Stimulated activated CD8-positive, alpha-beta memory T cell treated with anti-CD3 and anti-CD28 coated beads, Interleukin-2, amount 100 ng/mL, for 1 hour (primary cell): Measurements from ENCODE around the gene STRAP.

Experiments
- DNase-seq, 2 donors: peaks; one replicate each; pipeline ENCODE4 v3.0.0-alpha.2; 2020; ENCODE audit warnings: low read depth in 2 of 2

The STRAP gene, protein sequence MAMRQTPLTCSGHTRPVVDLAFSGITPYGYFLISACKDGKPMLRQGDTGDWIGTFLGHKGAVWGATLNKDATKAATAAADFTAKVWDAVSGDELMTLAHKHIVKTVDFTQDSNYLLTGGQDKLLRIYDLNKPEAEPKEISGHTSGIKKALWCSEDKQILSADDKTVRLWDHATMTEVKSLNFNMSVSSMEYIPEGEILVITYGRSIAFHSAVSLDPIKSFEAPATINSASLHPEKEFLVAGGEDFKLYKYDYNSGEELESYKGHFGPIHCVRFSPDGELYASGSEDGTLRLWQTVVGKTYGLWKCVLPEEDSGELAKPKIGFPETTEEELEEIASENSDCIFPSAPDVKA

DNA sequence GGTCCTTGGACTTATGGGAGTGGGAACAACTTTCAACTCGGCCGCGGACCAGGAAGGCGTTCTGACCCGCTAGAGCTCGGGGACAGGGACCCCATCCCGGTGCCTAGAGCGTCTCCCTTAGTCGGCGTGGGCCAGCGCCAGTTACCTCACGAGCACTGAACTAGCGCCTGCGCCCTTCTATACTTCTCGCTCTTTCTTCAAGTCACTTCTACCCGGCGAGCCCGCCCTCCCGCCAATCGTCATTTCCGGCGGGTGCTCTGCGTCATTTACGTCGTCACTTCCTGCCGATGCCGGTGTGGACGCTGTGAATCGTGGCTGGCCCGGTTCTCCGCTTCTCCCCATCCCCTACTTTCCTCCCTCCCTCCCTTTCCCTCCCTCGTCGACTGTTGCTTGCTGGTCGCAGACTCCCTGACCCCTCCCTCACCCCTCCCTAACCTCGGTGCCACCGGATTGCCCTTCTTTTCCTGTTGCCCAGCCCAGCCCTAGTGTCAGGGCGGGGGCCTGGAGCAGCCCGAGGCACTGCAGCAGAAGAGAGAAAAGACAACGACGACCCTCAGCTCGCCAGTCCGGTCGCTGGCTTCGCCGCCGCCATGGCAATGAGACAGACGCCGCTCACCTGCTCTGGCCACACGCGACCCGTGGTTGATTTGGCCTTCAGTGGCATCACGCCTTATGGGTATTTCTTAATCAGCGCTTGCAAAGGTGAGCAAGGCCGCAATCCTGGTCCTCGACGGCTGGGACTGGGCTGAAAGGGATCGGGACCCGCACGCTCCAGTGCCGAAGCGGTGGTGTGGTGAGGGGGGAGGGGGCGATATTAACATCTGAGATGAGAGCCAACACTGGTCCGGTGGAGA is at the start of gene STRAP:
STRAP (plus strand) TSS at position 270 of the 854 bp plus-strand sequence; CDS start at position 591, 321 bp downstream.
- peak; percentile 90 to 94 for DNase-seq

DNA sequence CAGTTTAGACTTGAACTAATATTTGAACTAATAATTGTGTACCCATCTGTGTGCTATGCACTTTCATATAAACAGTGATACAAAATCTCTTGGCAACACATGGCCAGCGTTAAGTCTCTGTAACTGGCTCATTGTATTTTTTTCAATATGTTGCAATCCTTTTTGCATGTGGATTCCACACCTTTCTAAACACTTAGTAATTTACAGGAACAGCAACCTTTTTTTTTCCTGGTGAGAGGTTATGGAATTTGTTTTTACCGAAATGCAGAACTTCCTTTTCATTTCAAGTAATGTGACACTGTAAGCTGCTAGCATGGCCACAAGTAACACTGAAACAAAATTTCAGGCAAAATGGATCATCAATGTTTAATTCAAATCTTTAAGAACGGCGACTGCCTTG is 47.6 kb upstream of the STRAP start:
- DNase-seq: no peak

DNA sequence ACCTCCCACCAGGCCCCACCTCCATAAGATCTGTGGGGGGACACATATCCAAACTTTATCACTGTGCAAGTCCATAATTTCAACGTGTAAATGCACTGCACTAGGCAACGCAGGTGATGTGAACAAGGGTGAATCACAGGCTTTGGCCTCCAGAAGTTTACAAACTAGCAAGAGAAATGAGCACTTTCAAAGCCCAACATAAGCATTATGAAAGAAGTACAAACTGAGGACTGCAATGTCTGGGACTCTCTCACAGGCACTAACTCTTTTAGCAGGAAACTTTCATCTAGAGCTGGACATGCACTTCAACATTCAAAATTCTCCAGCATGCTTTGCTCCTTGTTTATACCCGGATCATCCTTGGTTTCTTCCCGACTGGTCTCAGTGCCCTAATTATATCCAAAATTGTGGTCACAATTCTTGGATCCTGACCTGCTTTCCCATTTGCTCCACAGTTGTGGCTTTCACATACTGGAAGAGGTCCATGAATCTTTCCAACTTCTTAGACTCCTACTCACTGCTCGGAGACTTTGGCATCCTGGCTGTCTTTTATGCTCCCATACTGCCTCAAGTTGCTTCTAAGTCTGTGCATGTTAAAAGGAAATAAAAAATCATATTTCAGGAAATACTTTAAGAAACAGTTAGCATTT is 44.9 kb upstream of the STRAP start:
- no peak for DNase-seq

DNA sequence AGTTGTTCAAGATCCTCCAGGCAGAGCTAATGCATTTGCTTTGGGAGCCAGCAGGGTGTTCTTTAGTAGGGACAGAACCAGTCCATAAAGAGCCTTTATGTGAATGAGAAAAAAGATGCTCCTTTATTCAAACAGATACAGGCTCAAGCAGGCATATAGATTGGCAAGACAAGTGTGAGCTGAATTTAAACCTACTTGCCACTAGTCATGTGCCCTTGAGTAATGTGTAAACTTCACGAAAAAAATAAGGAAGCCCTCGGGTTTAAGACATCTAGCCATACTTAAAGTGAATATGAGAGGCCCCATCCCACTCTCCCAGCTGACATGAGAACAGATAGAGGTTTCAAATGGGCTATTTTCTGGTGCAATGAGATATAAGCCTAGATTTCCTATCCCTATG is 43.1 kb upstream of the STRAP start:
- DNase-seq: no peak

DNA sequence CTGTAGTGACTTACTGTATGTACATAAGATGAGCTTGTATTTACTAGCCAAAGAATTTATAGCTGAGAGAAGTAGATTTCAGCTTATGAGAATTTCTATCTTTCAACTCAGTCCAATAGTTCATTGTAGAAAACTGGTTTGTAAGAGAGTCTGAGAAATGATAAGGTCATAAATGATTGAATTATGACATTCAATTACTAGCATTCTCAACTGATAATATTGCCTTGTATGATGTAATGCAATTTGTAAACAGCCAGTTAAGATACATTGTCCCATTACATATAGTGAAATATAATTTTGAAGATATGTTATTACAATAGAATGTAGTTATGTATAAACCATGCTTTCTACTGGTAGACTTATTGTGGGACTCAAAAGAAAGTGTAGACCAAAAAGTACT is 42.5 kb upstream of the STRAP start:
- DNase-seq: no peak

DNA sequence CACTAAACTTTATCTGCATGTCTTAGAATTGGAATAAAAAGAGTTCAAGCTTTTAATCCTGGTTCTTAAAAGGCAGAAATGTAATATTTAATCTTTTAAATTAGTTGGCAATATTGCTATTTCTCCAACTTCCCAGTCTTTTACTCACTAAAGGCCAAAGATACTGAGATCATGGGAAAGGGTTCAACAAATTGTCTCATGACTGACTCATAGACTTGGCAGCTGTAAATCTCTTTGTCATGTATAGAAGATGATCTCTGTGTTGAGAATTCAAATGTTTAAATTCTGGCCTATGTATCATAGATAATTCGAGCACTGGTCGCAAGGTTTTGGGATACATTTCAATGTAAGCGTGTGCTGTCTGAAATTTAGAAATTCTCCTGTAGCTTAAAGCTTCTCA is 40.1 kb upstream of the STRAP start:
- DNase-seq: no peak

DNA sequence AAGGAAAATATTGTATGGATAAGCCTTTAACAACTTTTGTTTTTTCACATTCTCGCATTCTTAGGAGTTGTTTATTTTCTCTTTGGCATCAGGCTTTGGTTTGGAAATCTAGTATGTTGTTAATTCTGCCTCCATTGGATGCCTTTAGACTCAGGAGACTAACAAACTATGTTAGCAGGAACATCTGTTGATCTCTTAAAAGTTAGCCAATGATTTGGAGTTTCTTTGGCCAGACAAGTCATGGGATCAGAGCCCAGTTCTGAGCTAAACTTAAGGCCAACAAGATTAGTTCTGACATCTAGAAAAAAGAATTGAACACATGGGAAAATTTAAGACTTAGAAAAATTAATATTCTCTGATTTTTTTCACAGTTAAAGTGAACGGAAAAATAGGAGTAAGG is 35.3 kb upstream of the STRAP start:
- no peak for DNase-seq

DNA sequence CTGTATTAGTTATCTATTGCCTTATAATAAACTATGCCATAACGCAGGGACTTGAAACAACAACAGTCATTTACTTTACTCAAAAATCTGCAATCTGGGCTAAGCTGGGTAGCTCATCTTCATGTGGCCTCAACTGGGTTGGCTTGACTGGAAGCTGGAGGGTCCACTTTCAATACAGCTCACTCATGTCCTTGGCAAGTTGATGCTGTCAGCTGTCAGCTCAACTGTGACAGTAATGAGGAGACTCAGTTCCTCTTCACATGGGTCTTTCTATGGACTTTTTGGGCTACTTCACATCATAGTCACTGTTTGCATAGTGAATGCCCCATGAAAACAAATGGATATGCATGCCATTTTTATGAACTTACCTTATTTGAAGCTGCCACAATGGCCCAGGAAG is 33.6 kb upstream of the STRAP start:
- no peak for DNase-seq

DNA sequence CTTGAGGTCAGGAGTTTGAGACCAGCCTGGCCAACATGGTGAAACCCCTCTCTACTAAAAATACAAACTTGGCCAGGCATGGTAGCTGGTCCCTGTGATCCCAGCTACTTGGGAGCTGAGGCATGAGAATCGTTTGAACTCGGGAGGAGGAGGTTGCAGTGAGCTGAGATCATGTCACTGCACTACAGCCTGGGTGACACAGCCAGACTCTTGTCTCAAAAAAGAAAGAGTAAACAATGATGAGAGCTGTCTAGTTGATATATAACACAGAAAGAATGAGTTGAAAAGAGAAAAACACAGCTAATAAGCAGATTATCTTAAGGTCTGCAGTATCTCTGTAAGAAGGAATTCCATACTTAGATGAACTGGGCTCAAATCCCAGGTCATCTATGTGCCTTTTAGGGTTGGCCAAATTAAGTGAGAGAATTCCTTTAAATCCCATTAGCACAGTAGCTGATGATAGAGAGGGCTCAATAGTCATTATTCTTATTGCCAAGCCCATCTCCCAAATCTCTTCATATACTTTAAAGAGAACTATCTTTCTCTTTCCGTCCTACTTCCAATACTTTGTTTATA is 31.1 kb upstream of the STRAP start:
- no peak for DNase-seq

DNA sequence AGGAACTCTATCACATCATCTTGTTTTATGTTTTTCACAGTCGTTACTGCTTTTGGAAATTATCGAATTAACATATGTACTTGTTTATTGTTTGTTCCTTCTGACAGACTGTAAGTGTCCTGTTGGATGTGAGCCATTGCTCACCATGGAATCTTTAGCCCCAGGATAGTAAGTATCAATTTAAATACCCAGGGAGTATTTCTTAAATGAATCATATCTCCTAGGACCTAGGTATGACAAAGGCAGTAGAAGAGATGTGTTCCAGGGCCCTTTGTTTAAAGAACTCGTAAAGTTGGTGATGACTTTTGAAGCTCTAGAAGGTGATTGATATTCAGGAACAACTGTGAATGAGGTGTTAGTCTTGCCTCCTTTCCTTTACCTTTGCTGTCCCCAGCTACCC is 30.3 kb upstream of the STRAP start:
- DNase-seq: no peak

DNA sequence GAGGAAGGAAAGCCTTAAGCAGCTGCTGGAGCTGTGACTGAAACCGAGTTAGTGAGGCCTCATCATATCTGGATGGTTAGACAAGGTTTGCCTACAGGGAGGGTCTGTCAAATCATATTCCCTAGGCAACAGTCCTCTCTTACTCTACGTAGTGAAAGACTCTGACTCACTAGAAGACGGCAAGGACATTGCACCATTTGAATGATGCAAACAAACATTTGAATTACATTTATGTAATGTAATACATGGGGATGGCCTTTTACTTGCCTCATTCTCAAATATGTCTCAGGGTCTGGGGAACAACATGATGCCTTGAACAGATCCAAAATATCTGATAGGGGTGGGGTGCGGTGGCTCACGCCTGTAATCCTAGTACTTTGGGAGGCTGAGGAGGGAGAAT is 29.8 kb upstream of the STRAP start:
- no peak for DNase-seq

DNA sequence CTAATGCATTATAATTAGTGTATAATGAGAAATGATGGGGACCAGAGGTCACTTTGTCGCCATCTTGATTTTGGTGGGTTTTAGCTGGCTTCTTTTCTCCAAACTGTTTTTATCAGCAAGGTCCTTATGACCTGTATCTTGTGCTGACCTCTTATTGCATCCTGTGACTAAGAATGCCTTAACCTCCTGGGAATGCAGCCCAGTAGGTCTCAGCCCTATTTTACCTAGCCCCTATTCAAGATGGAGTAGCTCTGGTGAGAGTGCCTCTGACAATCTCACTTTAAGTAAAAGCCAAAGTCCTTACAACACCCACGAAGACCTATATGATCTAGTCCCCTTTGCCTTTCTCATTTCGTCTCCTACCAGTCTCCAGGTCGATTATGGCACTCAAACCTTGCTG is 28.3 kb upstream of the STRAP start:
- DNase-seq: no peak

DNA sequence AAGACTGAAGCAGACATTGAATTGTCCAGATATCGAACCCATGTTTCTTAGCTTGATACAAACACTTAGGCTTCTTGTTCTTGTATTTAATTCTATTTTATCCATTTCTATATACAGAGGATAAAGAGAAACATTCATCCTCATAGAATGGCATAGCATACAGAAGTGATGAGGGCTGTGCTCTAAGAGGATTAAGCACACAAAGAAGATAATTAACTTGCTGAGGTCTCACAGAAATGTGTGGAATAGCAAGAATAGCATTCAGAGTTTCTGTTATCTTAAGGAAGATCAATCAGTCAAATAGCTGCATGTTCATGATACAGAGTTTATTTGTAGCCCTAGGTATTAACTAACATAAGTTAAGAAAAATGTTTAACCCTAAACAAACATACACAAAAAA is 27.3 kb upstream of the STRAP start:
- DNase-seq: no peak

DNA sequence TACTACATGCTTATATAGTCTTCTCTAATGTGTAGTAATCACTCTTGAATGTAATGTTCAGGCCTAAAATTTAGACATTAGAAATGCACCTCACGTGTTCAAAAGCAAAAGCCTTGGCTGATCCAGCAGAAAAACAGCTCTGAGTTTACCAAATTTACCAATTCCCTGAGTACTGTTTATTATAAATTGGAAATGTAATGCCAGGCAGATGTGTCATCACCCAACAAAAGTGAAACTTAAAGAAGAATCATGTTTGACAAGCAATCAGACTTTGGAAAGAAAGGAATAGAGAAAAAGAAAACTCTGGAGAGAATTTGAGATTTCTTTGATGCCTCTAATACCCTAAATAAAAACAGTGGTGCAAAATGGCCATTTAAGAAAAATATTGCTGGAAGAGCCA is 26.5 kb upstream of the STRAP start:
- DNase-seq: no peak

DNA sequence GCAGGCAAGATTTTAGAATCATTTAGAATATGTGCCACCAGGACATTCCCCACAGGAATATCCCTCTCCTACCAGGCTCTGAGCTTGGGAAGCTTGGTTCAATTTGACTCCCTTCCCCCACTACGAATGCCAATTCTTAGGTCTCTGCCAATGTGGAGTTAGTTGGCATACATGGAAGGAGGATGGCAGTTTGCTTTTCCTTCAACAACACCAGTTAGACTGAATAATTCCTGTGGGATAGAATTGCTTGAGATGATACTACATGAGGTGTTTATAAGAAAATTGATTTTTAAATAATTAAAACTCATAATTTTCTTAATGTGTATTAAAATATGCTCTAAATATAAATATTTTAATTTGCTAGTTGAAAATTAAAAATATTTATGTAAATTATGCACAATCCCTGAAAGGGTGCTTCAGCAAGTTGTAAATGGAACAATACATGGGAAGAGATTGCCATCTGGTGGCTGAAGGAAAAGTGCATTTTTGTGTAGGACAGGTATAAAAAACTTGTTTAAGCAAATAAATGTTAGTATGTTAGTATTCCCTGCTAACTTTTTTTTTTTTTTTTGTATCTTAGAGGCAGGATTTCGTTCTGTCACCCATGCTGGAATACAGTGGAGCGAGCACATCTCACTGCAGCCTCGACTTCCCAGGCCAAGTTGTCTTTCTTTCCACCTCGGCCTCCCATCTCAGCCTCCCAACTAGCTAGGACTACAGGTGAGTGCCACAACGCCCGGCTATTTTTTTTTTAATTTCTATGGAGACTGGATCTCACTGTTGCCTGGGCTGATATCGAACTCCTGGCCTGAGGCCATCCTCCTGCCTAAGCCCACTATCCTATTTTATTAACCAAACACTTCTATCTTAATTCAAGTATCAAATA is 25.8 kb upstream of the STRAP start:
- DNase-seq: no peak

DNA sequence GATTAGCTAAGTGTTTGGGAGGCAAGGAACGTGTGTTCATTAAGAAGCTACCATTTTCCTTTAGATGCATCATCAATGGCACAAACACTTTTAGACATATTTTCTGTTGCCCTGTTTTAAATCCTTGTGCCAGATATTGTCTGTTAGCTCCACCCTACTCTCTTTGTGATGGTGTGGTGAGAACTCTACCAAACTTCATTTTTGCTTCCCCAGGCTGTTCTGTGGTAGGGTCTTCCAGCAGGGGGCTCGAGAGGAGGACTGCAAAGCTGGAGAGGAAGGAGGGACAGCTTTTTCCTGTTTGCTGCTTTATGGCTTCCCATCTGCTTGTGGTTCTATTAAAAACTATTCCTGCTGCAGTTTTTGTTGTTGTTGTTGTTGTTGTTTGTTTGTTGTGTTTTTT is 23.8 kb upstream of the STRAP start:
- DNase-seq: no peak

DNA sequence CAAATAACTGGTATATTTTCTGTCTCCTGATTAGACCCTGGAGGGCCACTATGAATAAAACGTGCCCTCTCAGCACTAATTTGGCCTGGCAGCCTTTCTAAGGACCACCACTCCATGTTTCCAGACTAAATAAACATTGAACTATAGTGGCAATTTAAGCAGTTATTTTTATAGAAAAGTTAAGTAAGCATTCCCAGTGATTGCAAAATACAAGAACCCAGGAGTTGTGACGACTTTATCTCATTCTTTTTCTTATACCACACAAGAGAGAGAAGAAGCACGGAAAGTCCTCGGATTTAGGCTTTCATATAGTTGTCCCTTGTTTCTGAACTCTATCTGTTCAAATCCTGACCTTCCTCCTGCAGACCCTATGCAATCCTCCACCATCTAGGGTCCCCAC is 23.1 kb upstream of the STRAP start:
- no peak for DNase-seq

DNA sequence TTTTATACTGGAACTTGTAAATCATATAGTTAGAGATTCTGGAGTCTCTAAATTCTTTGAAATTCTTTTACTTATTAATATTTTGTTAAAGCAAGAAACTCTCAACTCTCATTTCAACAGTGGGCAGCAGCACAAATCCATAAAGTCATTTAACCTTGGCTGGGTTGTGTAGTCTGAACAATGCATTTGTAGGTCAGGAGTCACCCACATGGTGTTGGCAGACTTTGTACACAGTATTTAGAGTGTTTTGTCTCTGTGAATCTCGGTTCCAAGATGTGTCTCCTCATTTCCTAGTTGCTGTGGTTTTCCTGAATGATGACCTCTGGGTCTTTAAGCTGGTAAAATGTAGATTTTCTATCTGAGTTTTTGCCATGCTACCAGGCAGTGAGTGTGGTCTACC is 20.8 kb upstream of the STRAP start:
- no peak for DNase-seq

DNA sequence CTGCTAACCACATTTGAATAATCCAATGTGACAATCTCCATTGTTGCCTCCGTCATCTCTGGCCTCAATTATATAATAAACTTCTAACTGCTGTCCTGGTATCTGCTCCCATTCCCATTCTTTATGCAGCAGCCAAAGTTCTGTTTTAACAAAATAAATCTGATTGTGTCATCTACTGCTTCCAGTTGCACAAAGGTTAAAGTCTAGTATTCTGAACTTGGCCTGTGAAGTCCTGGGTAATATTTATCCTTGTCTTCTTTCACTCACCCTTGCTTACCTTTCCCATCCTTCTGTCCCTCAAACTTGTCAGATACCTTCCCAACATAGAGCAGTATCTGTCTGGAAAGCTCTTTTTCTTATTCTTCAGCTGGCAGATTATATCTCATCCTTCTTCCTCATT is 19.3 kb upstream of the STRAP start:
- DNase-seq: no peak

DNA sequence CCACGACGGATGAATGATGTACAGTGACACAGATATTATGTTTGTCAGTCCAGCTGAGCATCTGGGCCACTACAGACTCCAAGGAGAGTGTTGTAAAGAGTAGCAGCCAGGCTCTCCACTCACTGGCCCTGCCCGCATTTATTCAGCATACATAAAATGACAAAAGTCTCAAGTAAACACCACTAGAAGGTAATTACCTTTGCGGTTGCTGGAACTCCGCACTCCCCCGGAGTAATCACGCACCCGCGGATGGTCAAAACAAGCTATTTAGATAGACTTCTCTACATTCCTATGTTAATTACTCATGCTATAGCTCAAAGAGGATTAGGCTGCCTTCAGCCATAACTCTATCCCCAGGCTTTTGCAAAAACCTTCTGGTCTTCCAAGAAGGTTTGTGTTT is 18.8 kb upstream of the STRAP start:
- DNase-seq: no peak

DNA sequence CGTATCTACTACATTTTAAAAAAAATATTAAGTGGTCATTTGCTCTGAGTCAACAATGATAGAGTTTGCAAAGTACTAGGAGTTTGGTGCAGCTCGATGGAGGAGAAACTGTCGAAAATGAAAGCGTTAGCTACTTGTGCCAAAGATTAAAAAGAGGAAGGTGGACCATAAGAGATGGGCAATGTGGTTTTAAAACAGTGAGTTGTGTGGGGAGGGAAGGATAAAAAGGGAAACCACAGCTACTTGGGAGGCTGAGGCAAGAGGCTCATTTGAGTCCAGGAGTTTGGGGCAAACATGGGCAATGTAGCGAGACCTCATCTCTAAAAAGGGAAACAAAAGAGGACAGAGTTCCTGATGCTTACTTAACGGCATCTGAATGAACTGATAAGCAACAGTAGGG is 18.2 kb upstream of the STRAP start:
- DNase-seq: no peak
